MM.1S (cell line): ENCODE measurements around the gene RSRC1.

Experiments used
- EZH2 ChIP-seq: fragments of 300-600 bp; sonication (generic); optimal IDR thresholded peaks from 2 replicates; pipeline ENCODE3; 2017; ENCODE audit warnings: low read depth, mild to moderate bottlenecking, antibody characterized with exemption, low read length, mixed read lengths
- EZH2phosphoT487 ChIP-seq: fragments of 300-600 bp; sonication (generic); IDR thresholded peaks from 2 replicates; pipeline ENCODE4 v1.6.1; 2018; ENCODE audit warnings: antibody characterized with exemption, low read length
- TF ChIP-seq, protein P1 (sequence below): fragments of 300-600 bp; sonication (generic); IDR thresholded peaks from 2 replicates; pipeline ENCODE4 v1.5.1; 2016; ENCODE audit warnings: antibody characterized with exemption, low read length, mixed read lengths

DNA sequence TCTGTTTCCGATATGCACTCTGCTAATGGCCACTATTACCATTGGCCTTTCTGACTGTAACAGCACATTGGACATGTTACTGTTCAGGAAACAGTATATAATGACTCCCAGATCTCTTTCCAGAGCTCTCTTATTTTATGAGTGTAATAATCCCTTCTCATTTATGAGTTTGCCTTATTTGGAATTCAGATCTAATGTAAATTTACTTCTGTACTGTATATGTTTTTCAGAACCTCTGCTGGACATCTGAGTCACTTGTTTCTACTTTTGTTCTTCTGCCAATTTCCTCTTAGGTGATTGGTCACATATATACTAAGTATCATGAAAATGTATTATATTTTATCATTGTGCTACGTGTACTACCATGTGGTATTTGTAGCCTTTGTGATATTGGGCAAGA, 30.5 kb downstream of the RSRC1 start:
- TF ChIP-seq, protein P1, sequence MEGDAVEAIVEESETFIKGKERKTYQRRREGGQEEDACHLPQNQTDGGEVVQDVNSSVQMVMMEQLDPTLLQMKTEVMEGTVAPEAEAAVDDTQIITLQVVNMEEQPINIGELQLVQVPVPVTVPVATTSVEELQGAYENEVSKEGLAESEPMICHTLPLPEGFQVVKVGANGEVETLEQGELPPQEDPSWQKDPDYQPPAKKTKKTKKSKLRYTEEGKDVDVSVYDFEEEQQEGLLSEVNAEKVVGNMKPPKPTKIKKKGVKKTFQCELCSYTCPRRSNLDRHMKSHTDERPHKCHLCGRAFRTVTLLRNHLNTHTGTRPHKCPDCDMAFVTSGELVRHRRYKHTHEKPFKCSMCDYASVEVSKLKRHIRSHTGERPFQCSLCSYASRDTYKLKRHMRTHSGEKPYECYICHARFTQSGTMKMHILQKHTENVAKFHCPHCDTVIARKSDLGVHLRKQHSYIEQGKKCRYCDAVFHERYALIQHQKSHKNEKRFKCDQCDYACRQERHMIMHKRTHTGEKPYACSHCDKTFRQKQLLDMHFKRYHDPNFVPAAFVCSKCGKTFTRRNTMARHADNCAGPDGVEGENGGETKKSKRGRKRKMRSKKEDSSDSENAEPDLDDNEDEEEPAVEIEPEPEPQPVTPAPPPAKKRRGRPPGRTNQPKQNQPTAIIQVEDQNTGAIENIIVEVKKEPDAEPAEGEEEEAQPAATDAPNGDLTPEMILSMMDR: no peak
- no peak for TF ChIP-seq EZH2
- no peak for TF ChIP-seq EZH2phosphoT487
